Type B pancreatic cell (in vitro differentiated cells): Measurements from ENCODE around the gene GBA2. TPM values are rescaled to one million over a fixed set of nuclear protein-coding genes. Genes with fewer than 3 reads are reported as not detected.

Experiments used
- DNase-seq: peaks from one replicate; pipeline ENCODE4 v3.0.0; 2021; ENCODE audit warnings: mixed read lengths; ENCODE audit not compliant: unreplicated experiment; ENCODE audit errors: extremely low spot score
- H3K27ac Mint-ChIP-seq: 2 replicates; pipeline ENCODE4 v1.8.0; 2021; ENCODE audit warnings: mild to moderate bottlenecking, mixed read lengths
- H3K27me3 Mint-ChIP-seq: 2 replicates; pipeline ENCODE4 v1.8.0; 2021; ENCODE audit warnings: mixed read lengths
- H3K36me3 Mint-ChIP-seq: 2 replicates; pipeline ENCODE4 v1.8.0; 2021; ENCODE audit warnings: mixed read lengths
- H3K4me1 Mint-ChIP-seq: one replicate; pipeline ENCODE4 v1.8.0; 2021; ENCODE audit warnings: mixed read lengths; ENCODE audit not compliant: unreplicated experiment
- H3K4me3 Mint-ChIP-seq: 2 replicates; pipeline ENCODE4 v1.8.0; 2021; ENCODE audit warnings: mild to moderate bottlenecking, mixed read lengths
- H3K9me3 Mint-ChIP-seq: 2 replicates; pipeline ENCODE4 v1.8.0; 2021; ENCODE audit warnings: mixed read lengths
- total RNA-seq: library from RNA; stranded (reverse); gene quantifications from 2 replicates; pipeline ENCODE4 v1.2.1, GENCODE V29; 2021; ENCODE audit warnings: low replicate concordance
- TF ChIP-seq, protein P1 (sequence below): fragments of 200-600 bp; sonication (generic); conservative IDR thresholded peaks from 2 replicates; pipeline ENCODE4 v1.5.0; 2021; ENCODE audit warnings: antibody characterized with exemption, mild to moderate bottlenecking

Gene GBA2
- total RNA-seq, 1 donor from 2014 or later = 100 TPM

DNA sequence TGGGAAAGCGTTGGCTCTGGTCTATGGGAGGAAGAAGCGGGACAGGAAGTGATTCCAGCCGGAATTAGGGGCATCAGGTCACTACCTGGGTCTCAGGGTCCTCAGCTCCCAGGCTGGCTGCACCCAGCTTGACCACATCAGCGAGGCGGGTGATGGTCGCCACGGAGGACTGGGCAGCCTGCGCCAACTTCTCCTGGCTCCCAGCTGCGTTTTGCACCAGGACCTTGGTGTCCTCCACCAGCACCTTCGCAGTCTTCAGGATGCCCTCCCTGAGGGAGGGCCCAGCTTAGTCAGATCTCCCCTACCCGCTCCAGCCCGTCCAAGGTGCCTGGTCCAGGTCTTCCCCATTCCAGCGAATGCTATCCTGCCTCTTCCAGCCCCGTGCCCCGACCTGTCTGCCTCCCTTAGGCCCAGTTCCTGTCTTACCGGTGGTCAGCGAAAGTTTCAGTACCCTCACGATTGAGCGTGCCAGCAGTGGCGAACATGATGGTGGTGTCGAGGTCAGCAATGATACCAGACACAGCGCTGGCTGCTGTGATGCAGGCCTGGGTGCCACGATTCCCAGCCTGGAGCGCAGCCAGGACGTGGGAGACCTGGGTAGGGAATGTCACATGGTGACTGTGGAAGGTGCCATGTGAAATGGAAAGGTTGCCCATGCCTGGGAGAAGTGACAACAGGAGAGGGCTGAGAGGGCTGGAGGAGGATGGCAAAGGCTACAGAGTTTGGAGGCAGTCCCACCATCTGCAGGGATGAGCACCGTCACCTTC is 44.9 kb downstream of the GBA2 start:
- Mint-ChIP-seq H3K27me3 (no peaks in the 10 kb centered on the region), H3K4me3 (no peak overlapping the region), H3K36me3 (peaks cover 38% of the 10 kb centered on the region), H3K4me1 (no peaks in the 10 kb centered on the region), H3K27ac (no peak overlapping the region), H3K9me3 (no peaks in the 10 kb centered on the region)
- DNase-seq = no peak
- TF ChIP-seq, protein P1, sequence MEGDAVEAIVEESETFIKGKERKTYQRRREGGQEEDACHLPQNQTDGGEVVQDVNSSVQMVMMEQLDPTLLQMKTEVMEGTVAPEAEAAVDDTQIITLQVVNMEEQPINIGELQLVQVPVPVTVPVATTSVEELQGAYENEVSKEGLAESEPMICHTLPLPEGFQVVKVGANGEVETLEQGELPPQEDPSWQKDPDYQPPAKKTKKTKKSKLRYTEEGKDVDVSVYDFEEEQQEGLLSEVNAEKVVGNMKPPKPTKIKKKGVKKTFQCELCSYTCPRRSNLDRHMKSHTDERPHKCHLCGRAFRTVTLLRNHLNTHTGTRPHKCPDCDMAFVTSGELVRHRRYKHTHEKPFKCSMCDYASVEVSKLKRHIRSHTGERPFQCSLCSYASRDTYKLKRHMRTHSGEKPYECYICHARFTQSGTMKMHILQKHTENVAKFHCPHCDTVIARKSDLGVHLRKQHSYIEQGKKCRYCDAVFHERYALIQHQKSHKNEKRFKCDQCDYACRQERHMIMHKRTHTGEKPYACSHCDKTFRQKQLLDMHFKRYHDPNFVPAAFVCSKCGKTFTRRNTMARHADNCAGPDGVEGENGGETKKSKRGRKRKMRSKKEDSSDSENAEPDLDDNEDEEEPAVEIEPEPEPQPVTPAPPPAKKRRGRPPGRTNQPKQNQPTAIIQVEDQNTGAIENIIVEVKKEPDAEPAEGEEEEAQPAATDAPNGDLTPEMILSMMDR = no peak

- Mint-ChIP-seq H3K36me3 (peaks cover 26% of the 10 kb centered on the region), H3K27me3 (no peaks in the 10 kb centered on the region), H3K4me3 (no peak overlapping the region), H3K4me1 (no peaks in the 10 kb centered on the region), H3K9me3 (no peaks in the 10 kb centered on the region), H3K27ac (no peak overlapping the region)
- TF ChIP-seq, protein P1 = no peak
- DNase-seq = no peak
Measured at GRCh38 chr9:35702696-35703095, 46.3 kb downstream of the GBA2 start.

- no peaks in the 10 kb centered on the region for H3K9me3 Mint-ChIP-seq
- no peak for DNase-seq
- TF ChIP-seq, protein P1 = no peak
- no peak overlapping the region for H3K27ac Mint-ChIP-seq
- no peaks in the 10 kb centered on the region for H3K27me3 Mint-ChIP-seq
- H3K4me1 Mint-ChIP-seq = no peaks in the 10 kb centered on the region
- H3K4me3 Mint-ChIP-seq = no peak overlapping the region
- H3K36me3 Mint-ChIP-seq = peaks cover 24% of the 10 kb centered on the region
Measured at GRCh38 chr9:35700942-35701341, 48.1 kb downstream of the GBA2 start.

DNA sequence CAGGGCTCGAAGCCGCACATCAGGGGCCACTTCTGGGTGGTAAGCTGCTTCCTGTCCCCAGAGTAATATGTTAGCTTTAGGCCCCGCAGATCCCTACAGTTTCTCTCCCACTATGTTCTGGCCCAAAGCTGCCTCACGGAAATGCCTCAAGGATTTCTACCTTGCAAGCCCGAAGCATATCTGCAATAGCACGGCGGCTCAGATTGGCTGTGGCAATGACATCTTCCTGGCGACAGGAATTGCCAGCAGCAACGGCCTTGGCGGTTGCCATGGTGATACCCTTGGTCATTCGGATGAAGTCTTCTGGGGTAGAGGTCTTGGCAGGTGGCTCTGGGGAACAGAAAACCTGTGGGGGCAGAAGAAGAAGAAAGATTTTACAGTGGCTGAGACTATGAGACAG is 49.0 kb downstream of the GBA2 start:
- DNase-seq = no peak
- TF ChIP-seq, protein P1 = no peak
- no peak overlapping the region for H3K27ac Mint-ChIP-seq
- no peak overlapping the region for H3K4me3 Mint-ChIP-seq
- H3K9me3 Mint-ChIP-seq = no peaks in the 10 kb centered on the region
- H3K36me3 Mint-ChIP-seq = peaks cover 24% of the 10 kb centered on the region
- H3K4me1 Mint-ChIP-seq = no peaks in the 10 kb centered on the region
- H3K27me3 Mint-ChIP-seq = no peaks in the 10 kb centered on the region

DNA sequence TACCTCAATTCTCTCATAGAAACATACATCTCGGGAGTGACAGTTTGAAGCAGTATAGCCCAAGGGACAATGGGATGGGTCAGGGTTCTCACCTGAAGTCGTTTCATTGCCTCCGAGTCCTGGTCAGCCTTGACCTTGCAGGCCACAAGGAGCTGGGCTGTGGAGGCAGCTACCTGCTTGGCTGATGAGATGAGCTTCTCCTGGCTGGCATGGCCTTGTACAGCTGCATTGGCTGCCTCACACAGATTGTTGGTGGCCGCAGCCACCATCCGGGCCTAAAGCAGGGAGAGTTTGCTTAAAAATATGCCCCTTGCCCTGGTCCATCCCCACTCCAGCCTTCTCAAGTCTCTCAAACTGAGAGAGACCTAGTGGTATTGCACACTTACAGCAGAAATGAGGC is 50.8 kb downstream of the GBA2 start:
- no peak for DNase-seq
- peaks cover 15% of the 10 kb centered on the region for H3K36me3 Mint-ChIP-seq
- no peaks in the 10 kb centered on the region for H3K9me3 Mint-ChIP-seq
- no peaks in the 10 kb centered on the region for H3K27me3 Mint-ChIP-seq
- TF ChIP-seq, protein P1 = no peak
- H3K27ac Mint-ChIP-seq = no peak overlapping the region
- H3K4me3 Mint-ChIP-seq = no peak overlapping the region
- H3K4me1 Mint-ChIP-seq = no peaks in the 10 kb centered on the region
